Erythroblast (primary cell): ENCODE measurements around the gene TOMM5.
A peak's percentile ranks its signal among the peaks of the same experiment; 100 is the strongest.

Experiments
- DNase-seq, 2 experiments: peaks; one replicate each; lab custom pipeline; 2025; lab: John Stamatoyannopoulos, UW
- GATA1 ChIP-seq: IDR thresholded peaks from 2 replicates; pipeline ENCODE4 v1.6.1; 2011; ENCODE audit warnings: low read depth, mild to moderate bottlenecking, control low read depth, low read length, moderate library complexity
- POLR2A ChIP-seq: IDR thresholded peaks from 2 replicates; pipeline ENCODE4 v1.6.1; 2011; ENCODE audit warnings: mild to moderate bottlenecking, low read length

Gene TOMM5

GRCh38 chr9:37592108-37592951 is at the start of gene TOMM5:
TSS of gene TOMM5 (minus strand) at chr9:37592597. CDS start at chr9:37592532, 65 bp downstream.
- TF ChIP-seq GATA1 (no peak), POLR2A (peak; percentile 96)
- peak; percentile 97 for DNase-seq

GRCh38 chr9:37641331-37641730 is 48.9 kb upstream of the TOMM5 start:
- TF ChIP-seq GATA1 (no peak), POLR2A (no peak)
- DNase-seq = no peak

GRCh38 chr9:37640246-37640645 is 47.8 kb upstream of the TOMM5 start:
- DNase-seq = no peak
- no peak for TF ChIP-seq POLR2A
- no peak for TF ChIP-seq GATA1

- DNase-seq = no peak
- TF ChIP-seq GATA1 = no peak
- TF ChIP-seq POLR2A = no peak
These were observed 47.4 kb upstream of the TOMM5 start for GRCh38 chr9:37639841-37640240.

- no peak for TF ChIP-seq GATA1
- no peak for TF ChIP-seq POLR2A
- DNase-seq = peak in 1 of 2 experiments; percentile 12
These were observed 46.8 kb upstream of the TOMM5 start for GRCh38 chr9:37639109-37639762.

GRCh38 chr9:37636511-37637448 is 44.4 kb upstream of the TOMM5 start:
- DNase-seq = no peak
- TF ChIP-seq POLR2A (no peak), GATA1 (no peak)

GRCh38 chr9:37635808-37636207 is 43.4 kb upstream of the TOMM5 start:
- DNase-seq = no peak
- no peak for TF ChIP-seq POLR2A
- no peak for TF ChIP-seq GATA1

GRCh38 chr9:37632479-37632878 is 40.1 kb upstream of the TOMM5 start:
- DNase-seq = no peak
- TF ChIP-seq POLR2A = no peak
- no peak for TF ChIP-seq GATA1

- no peak for DNase-seq
- TF ChIP-seq POLR2A (no peak), GATA1 (no peak)
These were observed 34.4 kb upstream of the TOMM5 start for GRCh38 chr9:37626708-37627292.

- DNase-seq = no peak
- TF ChIP-seq POLR2A = no peak
- no peak for TF ChIP-seq GATA1
These were observed 33.4 kb upstream of the TOMM5 start for GRCh38 chr9:37625758-37626147.

GRCh38 chr9:37625036-37625757 is 32.8 kb upstream of the TOMM5 start:
- no peak for DNase-seq
- TF ChIP-seq POLR2A (no peak), GATA1 (no peak)

- TF ChIP-seq GATA1 (no peak), POLR2A (no peak)
- DNase-seq = no peak
These were observed 31.7 kb upstream of the TOMM5 start for GRCh38 chr9:37624073-37624472.
